Hepatic stellate cell (primary cell): ENCODE results near the gene CHGA.

Experiments
- DNase-seq: peaks from one replicate; pipeline ENCODE4 v3.0.0; 2011; ENCODE audit warnings: low spot score

The CHGA gene

DNA sequence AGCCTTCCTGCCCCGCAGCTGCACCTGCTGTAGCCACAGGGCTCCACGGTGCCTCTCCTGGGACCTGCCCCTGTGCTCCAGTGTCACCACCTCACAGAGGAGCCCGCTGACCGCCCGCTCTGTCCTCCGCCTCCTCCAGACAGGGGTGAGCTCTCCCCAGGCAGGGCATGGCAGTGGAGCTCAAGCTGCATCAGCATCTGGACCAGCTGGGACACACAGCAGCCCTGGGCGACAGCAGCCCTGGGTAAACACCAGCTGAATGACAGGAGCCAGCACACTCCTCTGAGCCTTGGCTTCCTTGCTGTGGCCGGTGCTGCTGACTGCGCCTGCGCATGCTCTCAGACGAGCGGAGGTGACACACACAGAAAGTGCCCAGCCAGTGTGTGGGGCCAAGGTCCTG is 22.0 kb downstream of the CHGA start:
- no peak for DNase-seq

- no peak for DNase-seq
These were observed 22.6 kb downstream of the CHGA start for GRCh38 chr14:92945544-92945943.

GRCh38 chr14:92945959-92946846 is 23.3 kb downstream of the CHGA start:
- peak; percentile 77 for DNase-seq

GRCh38 chr14:92946847-92947545 is 24.0 kb downstream of the CHGA start:
- DNase-seq = no peak

DNA sequence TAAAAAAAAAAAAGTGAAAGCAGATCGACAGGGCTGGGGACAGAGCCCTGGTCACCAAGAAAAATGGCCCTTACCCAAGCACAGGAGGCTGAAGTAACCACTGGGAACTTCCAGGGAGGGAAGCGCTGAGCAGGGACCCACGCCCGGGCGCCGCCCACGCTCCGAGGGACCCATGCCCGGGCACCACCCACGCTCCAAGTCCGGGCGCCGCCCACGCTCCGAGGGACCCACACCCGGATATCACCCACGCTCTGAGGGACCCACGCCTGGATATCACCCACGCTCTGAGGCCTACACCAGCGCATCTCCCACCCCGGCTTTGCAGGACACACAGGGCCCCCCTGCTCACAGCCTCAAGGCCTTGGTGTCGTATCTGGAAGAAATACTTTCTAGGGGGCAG is 25.7 kb downstream of the CHGA start:
- no peak for DNase-seq

DNA sequence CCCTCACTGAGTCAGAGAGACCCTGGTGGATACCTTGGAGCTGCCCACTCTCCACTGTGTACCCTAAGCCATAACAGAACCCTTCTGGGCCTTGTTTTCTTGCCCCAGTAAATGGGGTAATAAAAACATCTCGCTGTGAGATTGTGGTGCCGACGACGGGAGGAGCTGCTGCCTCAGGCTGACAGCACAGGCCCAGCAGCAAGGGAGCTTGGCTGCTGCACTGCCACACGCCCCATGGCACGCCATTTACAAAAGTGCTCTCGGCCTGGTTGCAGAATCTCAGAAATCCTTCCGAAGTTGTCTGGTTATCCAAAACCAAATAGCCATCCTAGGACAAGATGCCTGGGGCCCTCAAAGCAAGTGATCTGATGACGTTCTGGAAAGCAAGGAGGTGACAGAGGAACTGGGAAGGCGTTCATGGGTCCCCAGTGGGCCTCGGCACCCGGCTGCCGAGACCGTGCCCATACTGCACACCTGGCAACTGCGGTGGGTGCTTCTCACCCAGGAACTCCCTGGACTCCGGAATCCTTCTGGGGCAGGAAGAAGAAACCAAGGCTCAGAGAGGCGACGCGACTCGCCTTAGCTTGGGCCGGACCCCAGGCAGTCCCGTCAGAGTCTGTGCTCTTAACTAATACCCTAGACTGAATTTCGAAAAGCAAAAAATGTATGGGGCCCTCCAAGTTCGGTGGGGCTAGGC is 26.7 kb downstream of the CHGA start:
- DNase-seq = no peak

- DNase-seq = no peak
These were observed 27.2 kb downstream of the CHGA start for GRCh38 chr14:92950193-92950540.

DNA sequence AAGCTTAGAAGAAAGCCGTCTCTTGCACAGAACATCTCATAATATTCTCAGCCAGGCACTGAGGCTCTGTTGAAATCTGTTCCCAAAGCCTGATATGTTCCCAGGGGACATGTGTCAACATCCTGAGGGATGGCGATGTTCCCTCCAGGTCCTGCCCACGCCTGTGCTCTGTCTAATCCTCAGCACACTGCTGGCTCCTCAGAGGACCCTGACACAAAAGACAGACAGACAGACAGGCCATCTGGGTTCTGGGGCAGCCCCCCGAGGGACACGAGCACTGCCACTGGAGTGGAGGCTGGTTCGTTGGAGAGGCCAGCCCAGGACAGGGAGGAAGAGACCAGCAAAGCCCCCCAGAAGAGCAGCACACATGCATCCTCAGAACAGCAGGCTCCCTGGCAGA is 27.8 kb downstream of the CHGA start:
- DNase-seq = peak; percentile 63

DNA sequence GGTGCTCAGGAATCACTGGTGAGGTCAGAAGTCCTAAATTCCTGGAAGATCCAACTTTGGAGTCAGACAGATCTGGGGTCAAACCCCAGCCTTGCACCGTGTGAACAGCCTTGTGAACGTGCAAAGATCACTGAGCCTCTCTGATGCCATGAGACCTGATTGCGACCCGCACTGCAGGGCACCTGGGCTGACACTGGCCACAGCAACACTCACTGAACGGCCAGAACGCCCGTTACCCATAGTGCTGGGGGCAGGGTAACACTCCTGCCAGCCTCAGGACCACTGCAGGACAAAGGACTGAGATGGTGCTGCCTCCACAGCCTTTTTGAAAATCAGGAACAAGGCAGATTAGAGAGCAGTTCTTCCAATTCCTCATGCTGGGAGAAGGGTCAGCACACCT is 28.3 kb downstream of the CHGA start:
- no peak for DNase-seq

- peak; percentile 90 for DNase-seq
These were observed 29.0 kb downstream of the CHGA start for GRCh38 chr14:92951912-92952471.

GRCh38 chr14:92952481-92953298 is 29.7 kb downstream of the CHGA start:
- no peak for DNase-seq

GRCh38 chr14:92953526-92953925 is 30.6 kb downstream of the CHGA start:
- no peak for DNase-seq

DNA sequence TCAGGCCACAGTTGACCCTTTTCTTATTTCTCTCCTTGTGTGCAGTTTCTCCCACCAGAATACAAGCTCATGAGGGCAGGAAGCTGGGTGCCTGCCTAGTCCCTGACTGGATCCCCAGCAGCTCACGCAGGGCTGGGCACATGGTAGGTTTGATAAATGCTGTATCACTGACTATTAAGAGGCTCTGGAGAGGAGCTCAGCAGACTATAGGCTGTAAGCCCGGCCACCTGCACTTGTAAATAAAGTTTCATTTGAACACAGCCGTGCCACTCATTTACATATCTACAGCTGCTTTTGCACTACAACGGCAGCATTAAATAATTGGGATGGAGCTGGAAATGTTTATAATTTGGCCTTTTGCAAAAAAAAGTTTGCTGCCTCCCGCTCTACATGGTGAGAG is 32.0 kb downstream of the CHGA start:
- DNase-seq = no peak

GRCh38 chr14:92955381-92955780 is 32.4 kb downstream of the CHGA start:
- DNase-seq = no peak

DNA sequence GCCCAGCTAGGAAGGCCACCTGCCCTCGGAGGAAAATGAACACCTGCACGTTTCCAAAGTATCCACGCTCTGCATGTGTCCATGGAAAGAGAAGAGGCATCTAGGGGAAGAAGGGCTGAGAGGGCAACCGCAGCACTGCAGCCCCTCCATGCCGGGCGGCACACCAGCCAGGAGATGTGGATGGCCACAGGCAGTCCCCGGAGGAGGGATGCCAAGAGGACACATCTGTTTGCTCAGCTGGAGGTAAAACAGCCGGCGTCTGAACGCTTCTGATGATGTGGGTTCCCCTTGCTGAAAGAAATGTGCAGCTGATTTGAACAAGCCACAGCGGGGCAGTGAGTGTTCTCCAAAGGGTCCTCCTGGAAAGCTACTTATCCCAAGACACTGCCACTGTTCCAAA is 34.0 kb downstream of the CHGA start:
- DNase-seq = no peak

DNA sequence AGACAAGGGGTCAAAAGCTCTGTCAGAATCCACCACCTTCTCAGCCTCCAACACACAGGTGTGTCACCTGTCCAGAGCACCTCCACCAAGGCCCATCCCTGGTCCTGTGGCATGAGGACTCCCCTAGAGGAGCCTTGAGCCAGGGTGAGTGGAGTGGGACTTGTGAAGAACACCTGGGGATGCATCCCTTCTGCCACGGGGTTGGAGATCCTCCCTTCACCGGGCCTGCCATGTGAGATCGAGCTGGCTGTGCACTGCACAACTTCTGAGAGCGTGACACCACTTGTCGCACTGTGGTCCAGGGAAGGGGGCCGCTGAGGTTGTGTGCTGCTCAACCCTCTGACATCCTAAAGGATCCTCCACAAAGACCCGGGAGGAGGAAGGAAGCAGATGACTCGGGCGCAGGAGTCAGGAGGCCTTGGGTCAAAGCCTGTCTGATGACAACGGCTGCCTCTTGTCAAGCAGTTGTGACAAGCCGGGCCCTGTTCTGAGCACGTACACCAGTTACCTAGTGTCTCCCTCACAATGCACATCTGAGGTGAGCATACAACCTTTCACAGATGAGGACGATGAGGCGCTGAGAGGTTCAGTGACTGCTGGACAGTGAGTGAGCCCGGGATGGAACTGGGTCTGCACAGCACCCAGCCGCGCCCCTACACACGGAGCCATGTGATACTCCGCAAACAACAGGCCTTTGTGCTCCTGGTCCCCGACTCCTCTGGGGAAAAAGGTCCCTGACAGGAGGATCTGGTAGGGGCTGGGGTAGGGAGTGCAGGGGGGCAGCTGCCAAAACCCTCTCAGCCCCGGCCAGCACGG is 35.6 kb downstream of the CHGA start:
- DNase-seq = no peak

GRCh38 chr14:92959189-92959531 is 36.2 kb downstream of the CHGA start:
- no peak for DNase-seq

DNA sequence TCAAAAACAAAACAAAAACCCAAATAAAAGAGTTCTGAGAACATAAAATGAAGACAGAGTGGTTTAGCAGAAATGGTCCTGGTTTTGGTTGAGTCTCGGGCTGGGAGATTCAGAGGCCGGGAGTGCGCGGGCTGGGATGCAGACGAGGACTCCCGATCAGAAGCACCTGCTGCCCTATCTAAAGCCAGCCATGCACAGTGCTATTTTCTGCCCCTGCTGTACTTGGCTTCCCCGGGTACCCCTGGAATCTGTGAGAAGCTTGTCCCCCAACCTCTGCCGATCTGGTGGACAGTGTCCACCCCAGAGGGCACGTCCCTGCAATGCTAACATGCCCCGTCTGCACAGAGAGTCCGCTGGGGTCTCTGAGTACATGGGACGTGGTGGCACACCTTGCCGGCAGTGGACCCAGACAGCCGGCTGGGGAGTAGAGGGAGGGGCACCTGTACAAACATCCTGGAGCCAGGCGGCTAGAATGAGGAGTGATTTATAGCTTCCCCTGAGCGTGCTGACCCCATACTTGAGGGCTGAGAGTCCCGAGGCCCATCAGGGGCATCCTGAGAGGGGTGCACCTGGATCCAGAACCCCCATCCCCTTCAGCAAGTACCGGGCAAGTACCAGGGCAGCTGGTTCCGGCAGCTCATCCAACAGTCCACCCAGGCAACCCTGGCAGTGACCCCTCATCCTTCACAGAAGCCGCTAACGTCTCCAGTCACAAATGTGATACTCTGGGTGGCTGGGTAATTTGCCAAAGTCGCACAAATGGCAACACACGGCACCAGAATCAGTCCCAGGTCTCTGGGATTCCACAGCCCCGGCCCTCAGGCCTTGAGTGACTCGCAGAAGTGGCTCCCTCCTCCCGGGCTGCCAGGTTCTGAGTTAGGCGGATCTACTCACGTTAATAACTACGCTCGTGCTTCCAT is 37.1 kb downstream of the CHGA start:
- no peak for DNase-seq

DNA sequence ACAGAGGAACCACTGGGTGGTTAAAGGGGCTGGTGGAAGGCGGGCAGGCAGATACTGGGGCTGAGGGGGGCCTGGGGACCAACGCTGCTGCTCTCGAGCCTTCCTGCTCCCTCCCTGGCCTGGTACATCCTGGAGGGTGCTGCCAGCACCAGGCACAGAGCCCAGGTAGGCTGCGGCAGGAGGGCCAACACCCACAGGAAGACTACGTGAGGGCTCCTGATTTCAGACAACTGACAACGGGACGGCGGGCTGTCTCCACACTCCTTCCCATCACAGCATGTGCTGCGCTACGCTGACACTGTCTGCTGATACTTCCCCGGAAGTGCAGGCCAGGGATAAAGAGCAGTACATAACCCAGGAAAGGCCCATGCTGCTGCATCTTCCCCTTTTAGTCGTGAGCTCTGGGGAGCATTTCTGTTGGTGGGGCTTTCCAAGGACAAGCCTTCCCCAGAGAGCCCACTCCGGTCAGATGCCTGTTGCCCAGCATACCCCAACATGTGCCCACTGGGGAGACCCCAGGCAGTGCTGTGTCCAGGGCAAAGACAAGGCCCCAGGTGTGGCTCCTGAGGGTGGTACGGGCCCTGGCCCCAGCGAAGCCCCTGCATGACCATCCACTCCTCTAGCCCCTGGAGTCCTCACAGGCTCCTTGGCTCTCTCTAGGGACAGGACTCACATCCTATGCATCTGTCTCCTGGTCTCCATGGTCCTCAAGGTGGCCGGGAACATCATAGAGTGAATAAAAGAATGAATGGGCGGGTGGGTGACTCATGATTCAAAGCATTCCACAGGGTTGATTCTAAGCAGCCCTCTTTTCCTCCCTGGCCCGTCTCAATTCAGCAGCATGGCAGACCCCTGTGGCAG is 38.0 kb downstream of the CHGA start:
- peak; percentile 85 for DNase-seq
